Activated CD4-positive, CD25-positive, alpha-beta regulatory T cell treated with anti-CD3 and anti-CD28 coated beads, Interleukin-2, amount 50 U/mL, for 72 hours (primary cell): ENCODE results near the gene DLGAP1.
"Not testable (repeated sequence)": the region's sequence is repeated elsewhere in the genome, so short reads cannot be mapped to it uniquely, and the experiment has no call there.

Experiments
- DNase-seq: peaks from one replicate; pipeline ENCODE4 v3.0.0; 2021

DLGAP1 gene

GRCh38 chr18:3610813-3611212 is 844.3 kb downstream of the DLGAP1 start:
- DNase-seq = no peak

- DNase-seq = no peak
Observed at GRCh38 chr18:3610188-3610708, 844.9 kb downstream of the DLGAP1 start.

GRCh38 chr18:3608488-3608887 is 846.6 kb downstream of the DLGAP1 start:
- no peak for DNase-seq

- not testable (repeated sequence) for DNase-seq
Observed at GRCh38 chr18:3608099-3608453, 847.0 kb downstream of the DLGAP1 start.

- DNase-seq = no peak
Observed at GRCh38 chr18:3607309-3608098, 847.6 kb downstream of the DLGAP1 start.

- DNase-seq = not testable (repeated sequence)
Observed at GRCh38 chr18:3606863-3607262, 848.2 kb downstream of the DLGAP1 start.

GRCh38 chr18:3605954-3606443 is 849.1 kb downstream of the DLGAP1 start:
- no peak for DNase-seq

- DNase-seq = no peak
Observed at GRCh38 chr18:3605486-3605952, 849.6 kb downstream of the DLGAP1 start.

GRCh38 chr18:3604498-3605408 is 850.4 kb downstream of the DLGAP1 start:
- DNase-seq = no peak

- no peak for DNase-seq
Observed at GRCh38 chr18:3604235-3604497, 850.9 kb downstream of the DLGAP1 start.

GRCh38 chr18:3603421-3604234 is 851.5 kb downstream of the DLGAP1 start:
- no peak for DNase-seq

GRCh38 chr18:3601106-3601755 is 853.9 kb downstream of the DLGAP1 start:
- DNase-seq = not testable (repeated sequence)

- DNase-seq = no peak
Observed at GRCh38 chr18:3599861-3600260, 855.2 kb downstream of the DLGAP1 start.

GRCh38 chr18:3599195-3599594 is 855.9 kb downstream of the DLGAP1 start:
- DNase-seq = no peak

GRCh38 chr18:3598581-3598980 is 856.5 kb downstream of the DLGAP1 start:
- DNase-seq = no peak

GRCh38 chr18:3597409-3598357 is 857.4 kb downstream of the DLGAP1 start:
- no peak for DNase-seq

GRCh38 chr18:3596637-3597384 is 858.3 kb downstream of the DLGAP1 start:
- DNase-seq = peak; percentile 61

GRCh38 chr18:3596324-3596636 is 858.8 kb downstream of the DLGAP1 start:
- DNase-seq = no peak

- DNase-seq = peak; percentile 53
Observed at GRCh38 chr18:3595369-3596273, 859.5 kb downstream of the DLGAP1 start.
